Body of pancreas (tissue), 4 donors: ENCODE data around the gene AVPR2.

Experiments used
- POLR2A ChIP-seq, 3 donors: fragments of 450-650 bp; IDR thresholded peaks; one replicate each; pipeline ENCODE4 v1.6.1; 2016; ENCODE audit warnings: antibody characterized with exemption in 3 of 3, mild to moderate bottlenecking in 2 of 3
- TF ChIP-seq, protein P1 (sequence below), 7 experiments: fragments of 450-650 bp in 4 of 7; fragments of 200-600 bp in 3 of 7; sonication (generic) in 3 of 7; IDR thresholded peaks; one replicate each; pipeline ENCODE4 v1.5.1; 2016 to 2019; ENCODE audit warnings: antibody characterized with exemption in 7 of 7

DNA sequence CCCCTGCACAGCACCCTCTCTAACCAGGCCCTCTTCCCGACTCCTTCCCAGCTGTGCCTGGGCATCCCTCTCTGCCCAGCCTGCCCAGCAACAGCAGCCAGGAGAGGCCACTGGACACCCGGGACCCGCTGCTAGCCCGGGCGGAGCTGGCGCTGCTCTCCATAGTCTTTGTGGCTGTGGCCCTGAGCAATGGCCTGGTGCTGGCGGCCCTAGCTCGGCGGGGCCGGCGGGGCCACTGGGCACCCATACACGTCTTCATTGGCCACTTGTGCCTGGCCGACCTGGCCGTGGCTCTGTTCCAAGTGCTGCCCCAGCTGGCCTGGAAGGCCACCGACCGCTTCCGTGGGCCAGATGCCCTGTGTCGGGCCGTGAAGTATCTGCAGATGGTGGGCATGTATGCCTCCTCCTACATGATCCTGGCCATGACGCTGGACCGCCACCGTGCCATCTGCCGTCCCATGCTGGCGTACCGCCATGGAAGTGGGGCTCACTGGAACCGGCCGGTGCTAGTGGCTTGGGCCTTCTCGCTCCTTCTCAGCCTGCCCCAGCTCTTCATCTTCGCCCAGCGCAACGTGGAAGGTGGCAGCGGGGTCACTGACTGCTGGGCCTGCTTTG, 1.1 kb downstream of the AVPR2 start:
- TF ChIP-seq, protein P1, sequence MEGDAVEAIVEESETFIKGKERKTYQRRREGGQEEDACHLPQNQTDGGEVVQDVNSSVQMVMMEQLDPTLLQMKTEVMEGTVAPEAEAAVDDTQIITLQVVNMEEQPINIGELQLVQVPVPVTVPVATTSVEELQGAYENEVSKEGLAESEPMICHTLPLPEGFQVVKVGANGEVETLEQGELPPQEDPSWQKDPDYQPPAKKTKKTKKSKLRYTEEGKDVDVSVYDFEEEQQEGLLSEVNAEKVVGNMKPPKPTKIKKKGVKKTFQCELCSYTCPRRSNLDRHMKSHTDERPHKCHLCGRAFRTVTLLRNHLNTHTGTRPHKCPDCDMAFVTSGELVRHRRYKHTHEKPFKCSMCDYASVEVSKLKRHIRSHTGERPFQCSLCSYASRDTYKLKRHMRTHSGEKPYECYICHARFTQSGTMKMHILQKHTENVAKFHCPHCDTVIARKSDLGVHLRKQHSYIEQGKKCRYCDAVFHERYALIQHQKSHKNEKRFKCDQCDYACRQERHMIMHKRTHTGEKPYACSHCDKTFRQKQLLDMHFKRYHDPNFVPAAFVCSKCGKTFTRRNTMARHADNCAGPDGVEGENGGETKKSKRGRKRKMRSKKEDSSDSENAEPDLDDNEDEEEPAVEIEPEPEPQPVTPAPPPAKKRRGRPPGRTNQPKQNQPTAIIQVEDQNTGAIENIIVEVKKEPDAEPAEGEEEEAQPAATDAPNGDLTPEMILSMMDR (IDR thresholded peaks at IDR 0.05), result no peak
- TF ChIP-seq POLR2A (IDR thresholded peaks at IDR 0.05), result no peak
